Hematopoietic multipotent progenitor cell treated with erythropoietin and hydrocortisone succinate and interleukin-3 and kit ligand, for 17 days (in vitro differentiated cells): ENCODE results near the gene CAST.
"Not testable (repeated sequence)": the region's sequence is repeated elsewhere in the genome, so short reads cannot be mapped to it uniquely, and the experiment has no call there.

Experiments
- DNase-seq: peaks from one replicate; pipeline ENCODE4 v3.0.0-alpha.2; 2015; ENCODE audit warnings: low spot score

CAST gene

GRCh38 chr5:96714951-96715451, 52.8 kb downstream of the CAST start:
- DNase-seq = no peak

DNA sequence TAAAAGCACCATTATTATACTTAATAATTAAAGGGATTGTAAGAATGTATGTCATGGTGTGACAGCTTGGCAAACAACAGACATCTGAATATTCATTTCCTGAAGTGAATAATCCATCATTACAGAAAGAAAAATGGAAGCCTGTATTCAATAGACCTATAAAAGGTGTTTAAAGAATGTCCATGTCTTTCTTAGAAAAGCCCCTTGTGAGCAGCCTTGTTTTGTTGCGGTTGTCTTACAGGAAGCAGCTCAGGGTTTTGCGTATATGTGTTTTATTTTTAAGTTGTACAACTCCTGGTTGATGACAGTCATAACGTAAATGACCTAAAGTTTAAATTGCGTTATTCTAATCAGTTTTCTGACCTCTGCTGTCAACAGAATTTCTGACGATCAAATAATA, 53.8 kb downstream of the CAST start:
- DNase-seq = no peak

DNA sequence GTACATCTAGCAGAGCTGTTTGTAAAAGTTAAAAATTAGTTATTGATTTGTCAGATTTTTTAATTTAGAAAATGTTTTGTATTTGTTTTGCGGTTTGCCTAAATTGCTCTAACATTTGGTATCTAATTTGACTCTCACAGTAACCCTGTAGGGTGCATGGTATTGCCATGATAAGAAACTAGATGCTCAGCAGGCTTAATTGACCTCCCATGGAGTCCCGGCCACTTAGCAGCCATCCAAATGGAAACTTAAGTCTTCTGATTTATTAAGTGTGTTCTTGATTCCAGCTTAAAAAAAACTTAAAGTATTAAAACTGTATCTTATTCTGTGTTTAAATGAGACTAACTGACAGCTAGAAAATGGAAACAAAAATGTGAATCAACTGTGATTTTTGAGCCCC, 54.5 kb downstream of the CAST start:
- DNase-seq = no peak

DNA sequence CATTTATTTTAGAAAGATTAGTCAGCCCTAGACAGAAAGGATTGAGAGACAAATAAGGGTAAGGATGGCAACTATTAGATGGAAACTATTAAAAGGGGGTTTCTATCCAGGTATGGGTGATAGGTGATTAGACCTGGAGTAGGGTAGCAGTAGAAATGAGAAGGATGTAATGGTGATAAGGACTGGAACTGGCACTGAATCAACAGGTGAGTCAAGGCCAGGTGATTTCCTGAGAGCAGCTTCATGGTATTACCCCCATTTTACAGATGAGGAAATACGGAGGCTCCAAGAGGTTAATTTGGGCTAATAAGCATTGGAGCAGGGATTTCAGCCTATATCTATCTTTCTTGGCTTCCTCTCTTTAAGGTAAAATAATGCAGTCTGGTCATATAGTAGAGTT, 55.7 kb downstream of the CAST start:
- no peak for DNase-seq

DNA sequence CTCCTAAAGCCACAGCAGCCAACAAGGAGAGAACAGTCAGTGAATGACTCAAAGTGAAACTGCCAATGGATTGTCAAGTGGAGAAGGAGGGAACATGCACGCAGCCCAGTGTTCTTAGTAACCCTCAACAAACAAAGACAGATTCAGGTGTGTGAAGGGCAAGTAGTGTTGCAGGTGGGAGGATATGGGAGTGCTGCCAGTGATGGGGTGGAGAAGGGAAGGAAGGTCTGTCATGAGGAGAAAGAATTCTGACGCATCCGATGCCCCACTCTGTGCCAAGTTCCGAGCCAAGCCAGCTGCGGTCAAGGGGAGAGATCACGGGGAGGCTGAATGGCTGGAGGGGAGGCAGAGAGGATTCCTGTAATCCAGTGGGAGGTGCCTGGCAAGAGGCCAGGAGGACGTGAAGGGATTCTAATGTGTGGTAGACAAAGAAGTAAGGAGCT, 56.5 kb downstream of the CAST start:
- no peak for DNase-seq

DNA sequence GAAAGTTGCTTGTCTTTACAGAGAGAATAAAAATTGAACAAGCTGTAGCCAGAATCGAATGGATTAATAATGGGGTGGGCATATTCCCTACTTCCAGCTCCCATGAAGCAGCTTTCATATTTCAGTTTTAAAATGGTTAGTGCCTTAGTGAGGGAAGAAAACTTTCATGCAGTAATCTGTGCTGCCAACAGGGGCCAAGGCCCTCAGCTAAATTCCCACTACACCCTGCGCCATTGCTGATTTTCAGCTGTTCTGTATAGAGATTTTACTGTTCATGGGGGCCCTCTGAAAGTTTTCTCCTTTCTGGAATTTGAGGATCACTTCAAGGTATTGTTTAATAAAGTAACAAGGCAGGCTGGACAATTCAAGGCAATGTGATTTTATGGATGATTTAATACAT, 58.2 kb downstream of the CAST start:
- no peak for DNase-seq

- no peak for DNase-seq
These were observed 59.3 kb downstream of the CAST start for GRCh38 chr5:96721351-96721977.

- no peak for DNase-seq
These were observed 63.1 kb downstream of the CAST start for GRCh38 chr5:96725257-96725656.

GRCh38 chr5:96726802-96727201, 64.6 kb downstream of the CAST start:
- DNase-seq = no peak

- DNase-seq = no peak
These were observed 67.0 kb downstream of the CAST start for GRCh38 chr5:96729156-96729555.

GRCh38 chr5:96730586-96730985, 68.4 kb downstream of the CAST start:
- DNase-seq = no peak

DNA sequence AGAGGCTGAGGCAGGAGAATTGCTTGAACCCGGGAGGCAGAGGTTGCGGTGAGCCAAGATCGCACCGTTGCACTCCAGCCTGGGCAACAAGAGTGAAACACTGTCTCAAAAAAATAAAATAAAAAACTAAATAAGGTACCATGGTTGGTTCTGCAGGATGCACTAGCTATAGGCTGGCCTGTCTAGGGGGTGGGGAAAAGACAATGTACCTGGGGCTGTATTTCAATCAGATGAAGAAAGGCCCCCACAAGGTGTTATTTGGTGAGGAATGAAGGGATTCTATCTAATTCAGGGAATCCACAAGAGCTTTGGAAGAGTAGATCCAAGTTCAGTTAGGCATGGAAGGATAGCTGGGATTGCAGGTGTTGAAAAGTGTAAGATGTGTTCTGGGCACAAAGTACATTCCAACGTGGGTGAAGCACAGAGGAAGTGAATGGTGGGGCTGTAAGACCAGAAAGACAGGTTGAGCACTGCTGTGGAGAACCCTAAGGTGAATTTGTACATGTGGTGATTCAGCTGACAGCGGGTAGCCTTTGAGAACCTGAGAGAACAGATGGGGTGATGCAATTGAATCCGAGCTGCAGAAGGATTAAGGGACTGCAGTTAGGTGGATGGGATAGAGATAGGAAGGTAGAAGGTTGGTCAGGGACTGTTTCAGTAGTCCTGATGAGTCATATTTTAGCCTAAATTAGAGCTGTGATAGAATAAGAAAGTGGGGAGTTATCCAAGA, 71.8 kb downstream of the CAST start:
- DNase-seq = no peak

GRCh38 chr5:96734871-96735325, 72.7 kb downstream of the CAST start:
- no peak for DNase-seq

DNA sequence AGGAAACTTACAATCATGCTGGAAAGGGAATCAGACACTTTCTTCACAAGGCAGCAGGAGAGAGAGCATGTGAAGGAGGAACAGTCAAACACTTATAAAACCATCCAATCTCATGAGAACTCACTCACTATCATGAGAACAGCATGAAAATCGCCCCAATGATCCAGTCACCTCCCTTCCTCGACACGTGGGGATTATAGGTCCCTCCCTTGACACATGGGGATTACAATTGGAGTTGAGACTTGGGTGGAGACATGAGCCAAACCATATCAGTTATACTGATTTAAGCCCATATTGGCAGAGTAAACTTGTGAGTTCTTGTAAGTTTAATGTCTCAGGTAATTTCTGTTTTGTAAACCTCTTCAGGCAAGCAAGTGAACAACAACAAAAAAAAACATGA, 74.8 kb downstream of the CAST start:
- DNase-seq = no peak

- DNase-seq = no peak
These were observed 78.9 kb downstream of the CAST start for GRCh38 chr5:96741106-96741505.

DNA sequence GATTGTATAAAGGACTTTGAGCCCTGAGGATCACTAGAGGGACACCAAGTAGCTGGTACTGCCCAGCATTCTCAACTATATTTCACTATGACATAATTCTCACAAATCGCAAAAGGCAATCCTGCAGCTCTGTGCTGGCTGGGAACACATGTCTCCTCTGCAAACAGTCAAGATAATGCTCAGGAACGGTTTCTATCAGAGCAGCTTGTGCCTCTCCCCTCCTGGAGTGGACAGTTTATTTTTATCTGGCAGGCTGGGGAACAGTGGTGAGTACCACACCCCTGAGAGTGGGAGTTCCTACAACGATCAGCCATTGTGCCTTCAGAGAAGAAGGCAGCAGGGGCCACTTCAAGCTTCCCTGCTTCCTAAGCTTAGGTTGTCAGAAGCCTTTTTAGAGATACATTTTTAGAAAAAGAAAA, 79.7 kb downstream of the CAST start:
- peak; percentile 69 for DNase-seq

DNA sequence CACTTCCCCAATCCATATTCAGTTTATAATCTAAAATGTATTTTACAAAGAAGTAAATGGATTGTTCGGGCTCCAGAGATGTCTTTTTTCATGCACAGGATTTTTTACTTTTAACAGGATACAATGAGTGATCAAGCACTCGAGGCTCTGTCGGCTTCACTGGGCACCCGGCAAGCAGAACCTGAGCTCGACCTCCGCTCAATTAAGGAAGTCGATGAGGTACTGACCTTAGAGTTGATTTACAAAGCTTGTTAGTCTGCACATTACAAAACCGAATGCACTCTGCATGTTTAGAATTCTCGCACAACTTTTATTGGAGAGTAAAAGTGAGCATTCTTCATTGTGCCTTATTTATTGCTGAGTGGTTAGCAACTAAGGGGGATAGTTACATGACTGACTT, 80.4 kb downstream of the CAST start:
- DNase-seq = peak; percentile 37

GRCh38 chr5:96743065-96743768, 81.0 kb downstream of the CAST start:
- peak; percentile 59 for DNase-seq

DNA sequence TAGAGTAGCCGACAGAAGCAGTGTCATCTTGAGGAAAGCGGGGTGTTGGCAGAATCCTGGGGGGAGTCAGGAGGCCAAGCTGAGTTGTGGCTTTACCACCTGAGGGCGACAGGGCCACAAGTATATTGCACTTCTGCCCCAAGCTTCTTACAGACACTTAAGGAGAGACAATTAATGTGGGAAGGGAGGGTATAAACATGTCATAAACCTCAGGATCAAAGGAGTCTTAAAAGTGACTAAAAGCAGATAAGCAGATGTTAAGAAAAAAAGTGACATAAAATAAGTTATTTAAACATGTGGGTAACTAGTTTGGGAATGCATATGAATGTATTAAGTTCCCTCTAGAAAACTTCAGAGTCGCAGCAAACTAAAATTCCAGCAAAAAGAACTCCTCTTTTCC, 81.6 kb downstream of the CAST start:
- DNase-seq = peak; percentile 30

- not testable (repeated sequence) for DNase-seq
These were observed 82.0 kb downstream of the CAST start for GRCh38 chr5:96744218-96744617.

DNA sequence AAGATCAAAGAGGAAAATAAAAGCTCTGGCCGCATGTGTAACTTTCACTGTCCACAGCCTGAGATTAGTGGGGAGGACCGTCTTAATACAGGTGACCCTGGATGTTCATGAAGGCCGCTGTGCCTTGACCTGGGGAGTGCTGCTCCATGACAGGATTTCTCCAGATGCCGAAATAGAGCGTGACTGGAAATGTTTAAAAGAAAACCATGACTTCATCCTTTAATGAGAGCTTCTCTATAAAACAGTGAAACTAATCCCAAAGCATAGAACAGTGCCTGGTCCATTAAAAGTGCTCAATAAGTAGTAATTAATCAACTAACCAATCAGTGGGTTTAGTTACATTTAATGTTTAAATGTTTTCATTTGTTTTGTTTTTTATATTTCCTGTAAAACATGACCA, 82.8 kb downstream of the CAST start:
- DNase-seq = no peak

DNA sequence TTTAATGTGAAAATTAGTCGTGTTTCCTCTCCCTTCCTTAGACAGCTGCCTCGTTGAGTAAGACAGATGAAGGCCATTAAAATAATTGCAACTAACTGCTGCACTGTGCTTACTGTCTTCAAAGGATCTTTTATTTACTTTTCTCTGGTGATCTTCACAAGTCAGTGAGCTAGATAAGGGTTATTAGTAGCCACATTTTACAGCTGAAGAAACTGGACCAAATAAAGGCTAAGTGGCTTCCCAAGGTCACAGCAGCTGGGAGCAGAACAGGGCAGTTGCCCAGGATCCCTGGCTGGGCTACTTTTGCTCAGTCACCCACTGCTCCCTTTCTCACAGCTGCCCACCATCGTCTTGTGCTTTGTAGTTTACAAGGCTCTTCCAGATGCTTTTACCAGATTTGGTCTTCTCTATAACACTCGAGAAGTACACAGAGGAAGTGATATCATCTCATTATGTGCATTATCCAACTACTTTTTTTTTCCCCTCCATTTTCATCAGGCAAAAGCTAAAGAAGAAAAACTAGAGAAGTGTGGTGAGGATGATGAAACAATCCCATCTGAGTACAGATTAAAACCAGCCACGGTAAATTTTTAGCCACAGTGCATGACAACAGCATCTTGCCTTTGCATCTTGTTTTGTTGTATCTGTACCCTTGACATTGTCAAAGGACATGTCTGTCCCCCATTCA, 83.8 kb downstream of the CAST start:
- no peak for DNase-seq
